Measurements from ENCODE around the gene PLEKHS1.
"Not testable (repeated sequence)": the region's sequence is repeated elsewhere in the genome, so short reads cannot be mapped to it uniquely, and the experiment has no call there.

Gene PLEKHS1

GRCh38 chr10:113788604-113789083, 37.2 kb downstream of the PLEKHS1 start:
- no peak for TF ChIP-seq CTCF (IDR thresholded peaks at IDR 0.05; ENCODE audit: borderline replicate concordance, insufficient read depth, low read depth, low read length)
- H3K4me3 ChIP-seq (ENCODE audit: low read depth, low read length): no peak overlapping the region

- H3K4me3 ChIP-seq (ENCODE audit: low read depth, low read length): no peak overlapping the region
- no peak for TF ChIP-seq CTCF (IDR thresholded peaks at IDR 0.05; ENCODE audit: borderline replicate concordance, insufficient read depth, low read depth, low read length)
These were observed 40.2 kb downstream of the PLEKHS1 start for GRCh38 chr10:113791691-113792090.

GRCh38 chr10:113801569-113801968, 50.1 kb downstream of the PLEKHS1 start:
- no peak overlapping the region for H3K4me3 ChIP-seq (ENCODE audit: low read depth, low read length)
- no peak for TF ChIP-seq CTCF (IDR thresholded peaks at IDR 0.05; ENCODE audit: borderline replicate concordance, insufficient read depth, low read depth, low read length)

GRCh38 chr10:113802997-113803396, 51.5 kb downstream of the PLEKHS1 start:
- no peak overlapping the region for H3K4me3 ChIP-seq (ENCODE audit: low read depth, low read length)
- TF ChIP-seq CTCF (IDR thresholded peaks at IDR 0.05; ENCODE audit: borderline replicate concordance, insufficient read depth, low read depth, low read length): no peak

- TF ChIP-seq CTCF (IDR thresholded peaks at IDR 0.05; ENCODE audit: borderline replicate concordance, insufficient read depth, low read depth, low read length): no peak
- no peak overlapping the region for H3K4me3 ChIP-seq (ENCODE audit: low read depth, low read length)
These were observed 55.0 kb downstream of the PLEKHS1 start for GRCh38 chr10:113806503-113806902.

GRCh38 chr10:113808168-113808567, 56.7 kb downstream of the PLEKHS1 start:
- H3K4me3 ChIP-seq (ENCODE audit: low read depth, low read length): no peak overlapping the region
- TF ChIP-seq CTCF (IDR thresholded peaks at IDR 0.05; ENCODE audit: borderline replicate concordance, insufficient read depth, low read depth, low read length): no peak

GRCh38 chr10:113814700-113815099, 63.2 kb downstream of the PLEKHS1 start:
- not testable (repeated sequence) for H3K4me3 ChIP-seq (ENCODE audit: low read depth, low read length)

GRCh38 chr10:113819989-113820388, 68.5 kb downstream of the PLEKHS1 start:
- H3K4me3 ChIP-seq (ENCODE audit: low read depth, low read length): no peak overlapping the region
- no peak for TF ChIP-seq CTCF (IDR thresholded peaks at IDR 0.05; ENCODE audit: borderline replicate concordance, insufficient read depth, low read depth, low read length)
